Loucy (cell line): ENCODE measurements around the gene XIRP2.

Experiments used
- H2AFZ ChIP-seq: fragments of 200-600 bp; sonication (generic); 2 replicates; pipeline ENCODE4 v1.6.0; 2016; ENCODE audit warnings: antibody characterized with exemption, mild to moderate bottlenecking, low read length, moderate library complexity
- H3F3A ChIP-seq: fragments of 200-600 bp; 2 replicates; pipeline ENCODE4 v1.6.0; 2016; ENCODE audit warnings: antibody characterized with exemption, low read depth, mild to moderate bottlenecking
- H3K27me3 ChIP-seq: fragments of 200-600 bp; sonication (generic); 2 replicates; pipeline ENCODE4 v1.6.1; 2014; ENCODE audit warnings: low read length, mild to moderate bottlenecking; ENCODE audit not compliant: insufficient read depth, poor library complexity, severe bottlenecking
- H3K36me3 ChIP-seq: fragments of 200-600 bp; sonication (generic); 2 replicates; pipeline ENCODE4 v1.6.1; 2016; ENCODE audit warnings: low read length; ENCODE audit not compliant: insufficient read depth
- H3K4me1 ChIP-seq: fragments of 200-600 bp; sonication (generic); 2 replicates; pipeline ENCODE4 v1.5.1; 2014; ENCODE audit warnings: low read length, mild to moderate bottlenecking; ENCODE audit not compliant: insufficient read depth, poor library complexity, severe bottlenecking
- H3K4me2 ChIP-seq: fragments of 200-600 bp; sonication (generic); 2 replicates; pipeline ENCODE4 v1.6.0; 2014; ENCODE audit warnings: antibody characterized with exemption, low read length, low read depth, mild to moderate bottlenecking; ENCODE audit not compliant: poor library complexity, severe bottlenecking
- H3K4me3 ChIP-seq: fragments of 200-600 bp; sonication (generic); 2 replicates; pipeline ENCODE4 v1.5.1; 2014; ENCODE audit warnings: low read length, mild to moderate bottlenecking, mixed read lengths; ENCODE audit not compliant: poor library complexity, severe bottlenecking
- H3K79me2 ChIP-seq: fragments of 200-600 bp; sonication (generic); 2 replicates; pipeline ENCODE4 v1.6.1; 2014; ENCODE audit warnings: low read length; ENCODE audit not compliant: insufficient read depth
- H3K9ac ChIP-seq: fragments of 200-600 bp; sonication (generic); 2 replicates; pipeline ENCODE4 v1.6.0; 2014; ENCODE audit warnings: mild to moderate bottlenecking, low read depth, low read length, moderate library complexity; ENCODE audit not compliant: poor library complexity, severe bottlenecking
- H3K9me2 ChIP-seq: fragments of 200-600 bp; sonication (generic); replicated peaks from 2 replicates; pipeline ENCODE4 v1.6.1; 2016; ENCODE audit warnings: low read depth, low read length, mixed read lengths
- H3K9me3 ChIP-seq: fragments of 200-600 bp; sonication (generic); 2 replicates; pipeline ENCODE4 v1.6.1; 2014; ENCODE audit warnings: mild to moderate bottlenecking, antibody characterized with exemption, low read length, low read depth; ENCODE audit not compliant: insufficient read depth
- H4K20me1 ChIP-seq: fragments of 200-600 bp; sonication (generic); 2 replicates; pipeline ENCODE4 v1.6.0; 2014; ENCODE audit warnings: antibody characterized with exemption, low read length, mild to moderate bottlenecking; ENCODE audit not compliant: insufficient read depth, poor library complexity, severe bottlenecking
- EZH2phosphoT487 ChIP-seq: fragments of 200-600 bp; IDR thresholded peaks from 2 replicates; pipeline ENCODE4 v1.6.1; 2018; ENCODE audit warnings: antibody characterized with exemption, mild to moderate bottlenecking, moderate library complexity, borderline replicate concordance
- TF ChIP-seq, protein P1 (sequence below): fragments of 200-600 bp; sonication (generic); conservative IDR thresholded peaks from 2 replicates; pipeline ENCODE4 v1.5.1; 2014; ENCODE audit warnings: mild to moderate bottlenecking, antibody characterized with exemption, low read length

Gene XIRP2

DNA sequence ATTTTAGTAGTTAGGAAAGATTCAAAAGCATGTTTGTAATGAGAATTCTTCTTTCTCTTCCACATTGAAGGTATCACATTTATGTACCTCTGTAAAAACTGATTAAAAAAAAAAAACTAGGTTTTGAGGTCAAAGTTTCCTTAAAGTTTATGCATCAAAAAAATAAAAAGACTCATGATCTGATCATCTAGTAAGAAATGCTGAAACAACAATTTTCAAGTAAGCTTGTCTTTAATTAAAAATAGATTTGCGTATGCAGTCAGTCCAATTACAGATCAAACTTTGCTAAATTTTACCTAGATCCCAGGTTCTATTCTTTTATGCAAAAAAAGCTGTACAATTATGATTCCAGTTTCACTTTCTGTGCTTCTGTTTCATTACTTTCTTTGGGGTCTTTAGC is 409.0 kb downstream of the XIRP2 start:
- no peak overlapping the region for H2AFZ ChIP-seq
- no peaks in the 10 kb centered on the region for H3F3A ChIP-seq
- H3K36me3 ChIP-seq: no peaks in the 10 kb centered on the region
- no peak overlapping the region for H3K4me3 ChIP-seq
- no peaks in the 10 kb centered on the region for H3K79me2 ChIP-seq
- H4K20me1 ChIP-seq: no peaks in the 10 kb centered on the region
- no peaks in the 10 kb centered on the region for H3K27me3 ChIP-seq
- no peak overlapping the region for H3K9ac ChIP-seq
- no peak overlapping the region for H3K4me2 ChIP-seq
- no peaks in the 10 kb centered on the region for H3K9me3 ChIP-seq
- no peaks in the 10 kb centered on the region for H3K4me1 ChIP-seq
- H3K9me2 ChIP-seq: no peaks in the 10 kb centered on the region
- no peak for TF ChIP-seq EZH2phosphoT487
- TF ChIP-seq, protein P1, sequence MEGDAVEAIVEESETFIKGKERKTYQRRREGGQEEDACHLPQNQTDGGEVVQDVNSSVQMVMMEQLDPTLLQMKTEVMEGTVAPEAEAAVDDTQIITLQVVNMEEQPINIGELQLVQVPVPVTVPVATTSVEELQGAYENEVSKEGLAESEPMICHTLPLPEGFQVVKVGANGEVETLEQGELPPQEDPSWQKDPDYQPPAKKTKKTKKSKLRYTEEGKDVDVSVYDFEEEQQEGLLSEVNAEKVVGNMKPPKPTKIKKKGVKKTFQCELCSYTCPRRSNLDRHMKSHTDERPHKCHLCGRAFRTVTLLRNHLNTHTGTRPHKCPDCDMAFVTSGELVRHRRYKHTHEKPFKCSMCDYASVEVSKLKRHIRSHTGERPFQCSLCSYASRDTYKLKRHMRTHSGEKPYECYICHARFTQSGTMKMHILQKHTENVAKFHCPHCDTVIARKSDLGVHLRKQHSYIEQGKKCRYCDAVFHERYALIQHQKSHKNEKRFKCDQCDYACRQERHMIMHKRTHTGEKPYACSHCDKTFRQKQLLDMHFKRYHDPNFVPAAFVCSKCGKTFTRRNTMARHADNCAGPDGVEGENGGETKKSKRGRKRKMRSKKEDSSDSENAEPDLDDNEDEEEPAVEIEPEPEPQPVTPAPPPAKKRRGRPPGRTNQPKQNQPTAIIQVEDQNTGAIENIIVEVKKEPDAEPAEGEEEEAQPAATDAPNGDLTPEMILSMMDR: no peak

DNA sequence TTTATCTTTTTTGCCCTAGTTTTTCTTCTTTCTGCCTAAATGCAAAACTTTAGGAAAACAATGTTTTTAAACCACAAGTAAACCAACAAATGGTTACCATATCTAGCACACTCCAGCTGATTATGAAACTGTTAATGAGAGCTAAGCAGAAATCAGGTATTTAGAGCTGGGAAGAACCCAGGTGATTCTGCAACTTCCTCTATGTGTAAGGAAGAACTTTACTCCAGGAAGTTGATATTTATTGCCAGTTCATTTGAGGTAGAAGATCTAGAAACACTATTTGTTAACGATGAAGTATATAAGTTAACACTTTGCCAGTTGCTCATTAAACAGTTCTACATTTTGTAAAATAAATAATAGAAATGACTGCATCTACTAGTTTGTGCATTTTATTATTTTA is 409.7 kb downstream of the XIRP2 start:
- no peak overlapping the region for H3K4me3 ChIP-seq
- no peaks in the 10 kb centered on the region for H3K27me3 ChIP-seq
- TF ChIP-seq, protein P1: no peak
- no peak for TF ChIP-seq EZH2phosphoT487

More for the DNA sequence above, 409.7 kb downstream of the XIRP2 start:
- Histone ChIP-seq H3K4me2 (no peak overlapping the region), H3K9ac (no peak overlapping the region), H3K9me3 (no peaks in the 10 kb centered on the region), H3K9me2 (no peaks in the 10 kb centered on the region), H3F3A (no peaks in the 10 kb centered on the region), H2AFZ (no peak overlapping the region), H3K36me3 (no peaks in the 10 kb centered on the region), H3K79me2 (no peaks in the 10 kb centered on the region), H3K4me1 (no peaks in the 10 kb centered on the region), H4K20me1 (no peaks in the 10 kb centered on the region)
